AG08395 (cell line): ENCODE data around the gene PPIL1.
"Not testable (repeated sequence)": the region's sequence is repeated elsewhere in the genome, so short reads cannot be mapped to it uniquely, and the experiment has no call there.

Experiments
- DNase-seq: peaks from one replicate; pipeline ENCODE4 v3.0.0; 2012; ENCODE audit warnings: mixed read lengths, low spot score

Gene PPIL1

GRCh38 chr6:36814249-36814648 lies 60.4 kb downstream of the PPIL1 start:
- DNase-seq: no peak

GRCh38 chr6:36813526-36813925 lies 61.1 kb downstream of the PPIL1 start:
- DNase-seq: no peak

- DNase-seq: not testable (repeated sequence)
These were observed 61.6 kb downstream of the PPIL1 start for GRCh38 chr6:36813047-36813446.

GRCh38 chr6:36809941-36810803 lies 64.4 kb downstream of the PPIL1 start:
- DNase-seq: no peak

- no peak for DNase-seq
These were observed 65.4 kb downstream of the PPIL1 start for GRCh38 chr6:36809156-36809555.

GRCh38 chr6:36808634-36809033 lies 66.0 kb downstream of the PPIL1 start:
- no peak for DNase-seq

- DNase-seq: no peak
These were observed 66.9 kb downstream of the PPIL1 start for GRCh38 chr6:36807750-36808149.

- no peak for DNase-seq
These were observed 67.5 kb downstream of the PPIL1 start for GRCh38 chr6:36807143-36807542.

- no peak for DNase-seq
These were observed 68.7 kb downstream of the PPIL1 start for GRCh38 chr6:36805917-36806316.

- no peak for DNase-seq
These were observed 69.4 kb downstream of the PPIL1 start for GRCh38 chr6:36805096-36805797.
